Stimulated activated CD4-positive, alpha-beta T cell treated with anti-CD3 and anti-CD28 coated beads, Interleukin-2, amount 100 ng/mL, for 4 hours (primary cell): ENCODE results near the gene PPP1R2C.

Experiments
- DNase-seq: peaks from one replicate; pipeline ENCODE4 v3.0.0-alpha.2; 2020; ENCODE audit warnings: low read depth

PPP1R2C gene

GRCh38 chrX:42778096-42778495 lies at the start of gene PPP1R2C:
TSS of gene PPP1R2C (minus strand) at chrX:42778163. CDS start at chrX:42778079, 84 bp downstream.
- DNase-seq, result no peak

GRCh38 chrX:42825201-42825600 lies 47.2 kb upstream of the PPP1R2C start:
- no peak for DNase-seq

- no peak for DNase-seq
Measured at GRCh38 chrX:42824541-42824940, 46.6 kb upstream of the PPP1R2C start.

GRCh38 chrX:42823443-42823842 lies 45.5 kb upstream of the PPP1R2C start:
- DNase-seq, result no peak

- DNase-seq, result no peak
Measured at GRCh38 chrX:42821803-42822443, 44.0 kb upstream of the PPP1R2C start.

- no peak for DNase-seq
Measured at GRCh38 chrX:42818151-42818921, 40.4 kb upstream of the PPP1R2C start.

- DNase-seq, result no peak
Measured at GRCh38 chrX:42809569-42809968, 31.6 kb upstream of the PPP1R2C start.

GRCh38 chrX:42807393-42807792 lies 29.4 kb upstream of the PPP1R2C start:
- DNase-seq, result no peak

- DNase-seq, result no peak
Measured at GRCh38 chrX:42804524-42804923, 26.6 kb upstream of the PPP1R2C start.

GRCh38 chrX:42803320-42803719 lies 25.4 kb upstream of the PPP1R2C start:
- no peak for DNase-seq

GRCh38 chrX:42797651-42798269 lies 19.8 kb upstream of the PPP1R2C start:
- no peak for DNase-seq

- no peak for DNase-seq
Measured at GRCh38 chrX:42783451-42783850, 5.5 kb upstream of the PPP1R2C start.

GRCh38 chrX:42776195-42776594 lies 1.8 kb downstream of the PPP1R2C start:
- DNase-seq, result no peak

- no peak for DNase-seq
Measured at GRCh38 chrX:42772874-42773273, 5.1 kb downstream of the PPP1R2C start.

GRCh38 chrX:42771506-42772335 lies 6.2 kb downstream of the PPP1R2C start:
- DNase-seq, result no peak

- no peak for DNase-seq
Measured at GRCh38 chrX:42770566-42770965, 7.4 kb downstream of the PPP1R2C start.

GRCh38 chrX:42759881-42760280 lies 18.1 kb downstream of the PPP1R2C start:
- DNase-seq, result no peak

- no peak for DNase-seq
Measured at GRCh38 chrX:42755815-42756214, 22.1 kb downstream of the PPP1R2C start.

GRCh38 chrX:42754603-42755002 lies 23.4 kb downstream of the PPP1R2C start:
- no peak for DNase-seq

GRCh38 chrX:42754115-42754514 lies 23.8 kb downstream of the PPP1R2C start:
- no peak for DNase-seq

GRCh38 chrX:42752730-42753129 lies 25.2 kb downstream of the PPP1R2C start:
- no peak for DNase-seq

GRCh38 chrX:42751573-42751972 lies 26.4 kb downstream of the PPP1R2C start:
- DNase-seq, result no peak
